ENCODE data around the gene DUT.

- no peak for TF ChIP-seq CTCF (IDR thresholded peaks at IDR 0.05 in 8 of 11, conservative IDR thresholded peaks at IDR 0.05 in 3 of 11)
- no peak for TF ChIP-seq POLR2A (IDR thresholded peaks at IDR 0.05)
Measured at GRCh38 chr15:48384616-48385015, 53.4 kb downstream of the DUT start.

Data from spleen (tissue), 7 donors.